ENCODE results near the gene SRSF7.

GRCh38 chr2:38700881-38701458, 50.2 kb downstream of the SRSF7 start:
- no peak for TF ChIP-seq CSDC2 (CRISPR knock-in tag; IDR thresholded peaks at IDR 0.05)
- TF ChIP-seq ZNF8 (CRISPR knock-in tag; IDR thresholded peaks at IDR 0.05) = no peak
- TF ChIP-seq CREB5 (CRISPR knock-in tag; IDR thresholded peaks at IDR 0.05; ENCODE audit: low read depth) = no peak

All from SK-N-SH treated with all-trans-retinoic acid at 6 μM for 48 hours (cell line).